Smooth muscle cell (in vitro differentiated cells): ENCODE data around the gene SATB1. TPM values are rescaled to one million over a fixed set of nuclear protein-coding genes. Genes with fewer than 3 reads are reported as not detected.

Experiments used
- DNase-seq: peaks from one replicate; lab custom pipeline; 2025; ENCODE audit not compliant: unreplicated experiment; lab: John Stamatoyannopoulos, UW
- H2AFZ ChIP-seq: fragments of 200-600 bp; sonication (generic); 2 replicates; pipeline ENCODE4 v1.6.0; 2016; ENCODE audit warnings: antibody characterized with exemption, low read depth, mild to moderate bottlenecking
- H3F3A ChIP-seq: fragments of 200-600 bp; sonication (generic); 2 replicates; pipeline ENCODE4 v1.6.0; 2017; ENCODE audit warnings: antibody characterized with exemption, low read depth
- H3K27ac ChIP-seq: fragments of 200-600 bp; sonication (generic); 2 replicates; pipeline ENCODE4 v1.5.1; 2016; ENCODE audit warnings: low read depth, mild to moderate bottlenecking
- H3K27me3 ChIP-seq: fragments of 200-600 bp; sonication (generic); 2 replicates; pipeline ENCODE4 v1.6.1; 2016; ENCODE audit warnings: low read depth, mild to moderate bottlenecking
- H3K36me3 ChIP-seq: fragments of 200-600 bp; sonication (generic); 2 replicates; pipeline ENCODE4 v1.5.1; 2016; ENCODE audit warnings: low read depth
- H3K4me1 ChIP-seq: fragments of 200-600 bp; sonication (generic); 2 replicates; pipeline ENCODE4 v1.5.1; 2016; ENCODE audit warnings: low read depth
- H3K4me2 ChIP-seq: fragments of 200-600 bp; sonication (generic); 2 replicates; pipeline ENCODE4 v1.6.0; 2016; ENCODE audit warnings: mild to moderate bottlenecking
- H3K4me3 ChIP-seq: fragments of 200-600 bp; sonication (generic); 2 replicates; pipeline ENCODE4 v1.5.1; 2016; ENCODE audit warnings: mild to moderate bottlenecking
- H3K79me2 ChIP-seq: fragments of 200-600 bp; sonication (generic); 2 replicates; pipeline ENCODE4 v1.6.0; 2016; ENCODE audit warnings: low read depth, mild to moderate bottlenecking
- H3K9ac ChIP-seq: fragments of 200-600 bp; sonication (generic); 2 replicates; pipeline ENCODE4 v1.6.0; 2016; ENCODE audit warnings: low read depth
- H3K9me3 ChIP-seq: fragments of 200-600 bp; sonication (generic); replicated peaks from 2 replicates; pipeline ENCODE4 v1.5.1; 2016; ENCODE audit warnings: low read depth
- H4K20me1 ChIP-seq: fragments of 200-600 bp; sonication (generic); 2 replicates; pipeline ENCODE4 v1.6.0; 2016; ENCODE audit warnings: low read depth
- CTCF ChIP-seq: fragments of 200-600 bp; sonication (generic); IDR thresholded peaks from 2 replicates; pipeline ENCODE4 v1.5.1; 2017; ENCODE audit warnings: borderline replicate concordance, mild to moderate bottlenecking, antibody characterized with exemption; ENCODE audit not compliant: insufficient read depth, poor library complexity, severe bottlenecking
- WGBS: methylation state at CpG from one replicate; pipeline ENCODE4 v1.1.7; 2016; ENCODE audit warnings: low lambda C conversion rate; 5-methylcytosine and 5-hydroxymethylcytosine counted together
- polyA plus RNA-seq: library from polyadenylated mRNA; unstranded; fragments of >200 nt; fragmentation: Nextera tagmentation; extraction: Ambion mirVana; gene quantifications from 2 replicates; pipeline ENCODE4 v1.2.1, GENCODE V29; 2016
- total RNA-seq: library from RNA; depleted of rRNA; stranded (reverse); fragments of >200 nt; gene quantifications from 2 replicates; pipeline ENCODE4 v1.2.3, GENCODE V29; 2014

Gene SATB1
- total and polyA plus RNA-seq, 2 experiments from 2014 or later: 4.1 to 9.3 TPM

DNA sequence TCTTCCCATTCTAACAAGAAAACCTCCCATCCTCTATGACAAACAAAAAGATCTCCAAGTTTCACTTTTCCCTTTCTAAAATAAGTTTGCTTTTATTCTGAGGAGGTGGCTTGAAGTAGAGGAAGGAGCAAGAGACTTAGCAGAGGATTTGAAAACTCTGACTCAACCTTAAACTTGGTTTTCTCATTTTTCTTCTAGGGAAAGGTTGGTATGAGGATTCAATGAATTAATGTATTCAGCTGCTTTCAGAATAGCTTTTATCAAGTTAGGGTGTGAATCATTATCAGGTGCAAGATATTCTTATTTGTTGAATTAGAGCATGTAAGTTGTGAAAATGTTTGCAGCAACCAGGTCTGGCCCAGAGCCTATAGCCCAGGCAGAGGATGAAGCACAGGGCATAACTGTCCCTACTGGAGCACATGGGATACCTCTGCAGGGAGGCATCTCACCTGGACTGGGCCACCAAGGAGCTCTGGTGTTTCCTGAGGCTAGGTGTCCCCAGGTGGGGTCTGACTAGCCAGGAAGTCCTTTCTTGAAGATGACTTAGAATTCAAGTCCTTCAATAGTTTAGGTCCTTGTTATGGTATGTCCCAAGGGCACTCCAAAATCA, 42.3 kb downstream of the SATB1 start:
- no peaks in the 10 kb centered on the region for H3K9me3 ChIP-seq
- no peak overlapping the region for H3K4me2 ChIP-seq
- no peaks in the 10 kb centered on the region for H3K27me3 ChIP-seq
- no peaks in the 10 kb centered on the region for H4K20me1 ChIP-seq
- no peaks in the 10 kb centered on the region for H3K36me3 ChIP-seq
- DNase-seq: no peak
- H3F3A ChIP-seq: no peaks in the 10 kb centered on the region
- H3K4me1 ChIP-seq: no peaks in the 10 kb centered on the region
- TF ChIP-seq CTCF: no peak
- H3K27ac ChIP-seq: no peak overlapping the region
- no peak overlapping the region for H3K9ac ChIP-seq
- H2AFZ ChIP-seq: no peak overlapping the region
- H3K79me2 ChIP-seq: no peaks in the 10 kb centered on the region
- no peak overlapping the region for H3K4me3 ChIP-seq

- H3F3A ChIP-seq: no peaks in the 10 kb centered on the region
- no peaks in the 10 kb centered on the region for H3K27me3 ChIP-seq
- no peak overlapping the region for H3K4me3 ChIP-seq
- no peak for TF ChIP-seq CTCF
- no peak overlapping the region for H3K4me2 ChIP-seq
- H2AFZ ChIP-seq: no peak overlapping the region
- no peaks in the 10 kb centered on the region for H3K9me3 ChIP-seq
- no peak overlapping the region for H3K9ac ChIP-seq
- no peaks in the 10 kb centered on the region for H4K20me1 ChIP-seq
- no peak for DNase-seq
- no peak overlapping the region for H3K27ac ChIP-seq
- H3K79me2 ChIP-seq: no peaks in the 10 kb centered on the region
- H3K4me1 ChIP-seq: no peaks in the 10 kb centered on the region
- no peaks in the 10 kb centered on the region for H3K36me3 ChIP-seq
- WGBS: 89% methylated on average over 2 of the region's 2 CpGs
Observed at GRCh38 chr3:18379647-18380046, 45.5 kb downstream of the SATB1 start.

DNA sequence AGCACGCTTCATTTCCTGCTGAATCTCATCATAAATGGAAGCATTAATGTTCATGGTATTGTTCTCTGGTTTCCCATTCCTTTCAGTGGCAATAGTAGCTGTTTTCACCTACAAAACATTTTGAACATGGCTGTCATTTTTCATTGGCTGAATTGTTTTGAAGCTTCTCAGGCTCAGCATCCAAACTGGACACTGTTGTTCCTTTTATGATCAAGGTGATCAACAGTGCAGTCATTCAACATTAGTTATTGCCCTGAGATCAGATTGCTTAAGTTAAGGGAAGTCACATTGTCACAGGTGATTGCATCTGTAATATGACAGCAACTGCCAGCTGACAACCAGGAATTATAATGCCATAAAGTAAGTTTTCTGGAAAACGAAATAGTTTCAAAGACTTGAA, 46.9 kb downstream of the SATB1 start:
- no peaks in the 10 kb centered on the region for H3K27me3 ChIP-seq

More for the DNA sequence above, 46.9 kb downstream of the SATB1 start:
- H3K4me2 ChIP-seq: no peak overlapping the region
- no peaks in the 10 kb centered on the region for H3K4me1 ChIP-seq
- H3K4me3 ChIP-seq: no peak overlapping the region
- H3K36me3 ChIP-seq: no peaks in the 10 kb centered on the region
- no peak overlapping the region for H2AFZ ChIP-seq
- WGBS: 81% methylated on average over 2 of the region's 2 CpGs
- no peaks in the 10 kb centered on the region for H3F3A ChIP-seq
- H3K9ac ChIP-seq: no peak overlapping the region
- H3K27ac ChIP-seq: no peak overlapping the region
- no peaks in the 10 kb centered on the region for H3K79me2 ChIP-seq
- H3K9me3 ChIP-seq: no peaks in the 10 kb centered on the region
- TF ChIP-seq CTCF: no peak
- H4K20me1 ChIP-seq: no peaks in the 10 kb centered on the region
- DNase-seq: no peak
